ENCODE results near the gene CGB8.
"Not testable (repeated sequence)": the region's sequence is repeated elsewhere in the genome, so short reads cannot be mapped to it uniquely, and the experiment has no call there.

DNA sequence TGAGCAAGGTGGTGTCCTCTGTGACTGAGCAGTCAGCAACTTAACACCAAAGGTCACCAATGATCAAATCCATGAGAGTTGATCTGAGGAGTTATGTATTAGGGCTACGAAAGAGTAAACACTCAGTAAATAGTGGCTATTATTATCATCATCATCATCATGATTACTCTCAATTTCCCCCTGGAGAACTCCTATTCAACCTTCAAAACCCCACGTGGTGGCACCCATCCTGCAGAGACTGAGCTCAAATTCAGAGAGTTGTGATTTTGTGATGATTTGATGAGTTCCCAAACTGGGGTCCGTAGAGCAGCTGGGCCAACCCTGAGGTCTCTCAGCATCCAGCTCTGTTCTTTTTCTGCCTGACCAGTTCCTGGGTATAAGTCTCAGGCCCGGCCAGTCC, 923 bp upstream of the CGB8 start:
- TF ChIP-seq ZNF274 (IDR thresholded peaks at IDR 0.05; ENCODE audit: borderline replicate concordance, extremely low read depth, low read length); KDM1A (IDR thresholded peaks at IDR 0.05; ENCODE audit: borderline replicate concordance, low read length); JUN (IDR thresholded peaks at IDR 0.05; ENCODE audit: low read depth, low read length); CTCF (IDR thresholded peaks at IDR 0.05; ENCODE audit: control extremely low read depth in 1 of 3, insufficient read depth in 1 of 3, low read depth in 1 of 3, low read length in 3 of 3); GABPA (IDR thresholded peaks at IDR 0.05; ENCODE audit: borderline replicate concordance, insufficient read depth, low read length): not testable (repeated sequence)
- TF ChIP-seq, protein P1, sequence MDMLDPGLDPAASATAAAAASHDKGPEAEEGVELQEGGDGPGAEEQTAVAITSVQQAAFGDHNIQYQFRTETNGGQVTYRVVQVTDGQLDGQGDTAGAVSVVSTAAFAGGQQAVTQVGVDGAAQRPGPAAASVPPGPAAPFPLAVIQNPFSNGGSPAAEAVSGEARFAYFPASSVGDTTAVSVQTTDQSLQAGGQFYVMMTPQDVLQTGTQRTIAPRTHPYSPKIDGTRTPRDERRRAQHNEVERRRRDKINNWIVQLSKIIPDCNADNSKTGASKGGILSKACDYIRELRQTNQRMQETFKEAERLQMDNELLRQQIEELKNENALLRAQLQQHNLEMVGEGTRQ (IDR thresholded peaks at IDR 0.05; ENCODE audit: low read length) = not testable (repeated sequence)

All from H1 (cell line).